Dedifferentiated amniotic fluid mesenchymal stem cell (primary cell): Measurements from ENCODE around the gene ITPK1.

Experiments used
- DNase-seq: peaks from one replicate; pipeline ENCODE4 v3.0.0-alpha.2; 2016; ENCODE audit errors: extremely low spot score

Gene ITPK1

DNA sequence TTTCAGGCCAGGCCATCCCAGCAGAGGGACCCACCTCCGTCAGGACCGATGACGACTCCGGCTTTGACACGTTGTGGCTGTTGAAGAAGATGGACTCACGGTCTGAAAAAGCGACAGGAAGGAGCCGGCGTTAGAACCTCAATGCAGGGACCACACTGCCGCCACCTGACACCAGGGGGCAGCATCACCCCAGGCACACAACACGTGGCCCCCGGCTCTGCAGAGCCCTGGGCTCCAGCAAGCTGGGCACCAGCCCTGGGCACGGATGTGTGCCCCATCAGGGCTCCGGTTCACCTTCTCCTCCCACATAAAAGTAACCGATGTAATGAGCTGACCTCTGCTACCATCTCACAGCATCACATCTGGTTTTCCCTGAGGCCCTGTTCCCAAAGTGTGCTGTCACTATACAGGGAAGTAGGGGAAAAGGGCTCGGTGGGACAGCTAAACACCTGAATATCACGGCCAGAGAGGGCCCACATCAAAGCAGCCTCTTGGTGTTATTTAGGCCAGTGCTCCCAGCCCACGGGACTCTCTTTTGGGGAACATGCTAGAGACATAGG, 163.7 kb downstream of the ITPK1 start:
- peak; percentile 42 for DNase-seq

DNA sequence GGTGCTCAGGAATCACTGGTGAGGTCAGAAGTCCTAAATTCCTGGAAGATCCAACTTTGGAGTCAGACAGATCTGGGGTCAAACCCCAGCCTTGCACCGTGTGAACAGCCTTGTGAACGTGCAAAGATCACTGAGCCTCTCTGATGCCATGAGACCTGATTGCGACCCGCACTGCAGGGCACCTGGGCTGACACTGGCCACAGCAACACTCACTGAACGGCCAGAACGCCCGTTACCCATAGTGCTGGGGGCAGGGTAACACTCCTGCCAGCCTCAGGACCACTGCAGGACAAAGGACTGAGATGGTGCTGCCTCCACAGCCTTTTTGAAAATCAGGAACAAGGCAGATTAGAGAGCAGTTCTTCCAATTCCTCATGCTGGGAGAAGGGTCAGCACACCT, 164.5 kb downstream of the ITPK1 start:
- DNase-seq, result no peak

DNA sequence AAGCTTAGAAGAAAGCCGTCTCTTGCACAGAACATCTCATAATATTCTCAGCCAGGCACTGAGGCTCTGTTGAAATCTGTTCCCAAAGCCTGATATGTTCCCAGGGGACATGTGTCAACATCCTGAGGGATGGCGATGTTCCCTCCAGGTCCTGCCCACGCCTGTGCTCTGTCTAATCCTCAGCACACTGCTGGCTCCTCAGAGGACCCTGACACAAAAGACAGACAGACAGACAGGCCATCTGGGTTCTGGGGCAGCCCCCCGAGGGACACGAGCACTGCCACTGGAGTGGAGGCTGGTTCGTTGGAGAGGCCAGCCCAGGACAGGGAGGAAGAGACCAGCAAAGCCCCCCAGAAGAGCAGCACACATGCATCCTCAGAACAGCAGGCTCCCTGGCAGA, 165.0 kb downstream of the ITPK1 start:
- DNase-seq, result no peak

DNA sequence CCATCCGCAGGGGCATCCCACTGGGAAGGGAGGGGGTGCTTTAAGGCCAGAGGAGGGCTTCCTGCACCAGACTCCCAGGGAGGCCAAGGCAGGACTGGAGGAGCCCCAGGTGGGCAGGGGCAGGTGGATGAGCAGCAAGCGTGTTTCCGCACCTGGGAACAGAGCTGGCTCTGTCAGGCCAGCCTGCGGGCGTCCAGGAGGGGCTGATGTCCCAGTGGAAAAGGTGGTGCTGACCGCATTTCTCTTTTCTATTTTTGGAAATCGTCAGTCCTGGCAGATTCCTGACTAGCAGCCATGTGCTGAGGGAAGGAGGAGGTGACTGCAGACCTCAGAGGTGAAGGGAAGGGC, 165.6 kb downstream of the ITPK1 start:
- no peak for DNase-seq

DNA sequence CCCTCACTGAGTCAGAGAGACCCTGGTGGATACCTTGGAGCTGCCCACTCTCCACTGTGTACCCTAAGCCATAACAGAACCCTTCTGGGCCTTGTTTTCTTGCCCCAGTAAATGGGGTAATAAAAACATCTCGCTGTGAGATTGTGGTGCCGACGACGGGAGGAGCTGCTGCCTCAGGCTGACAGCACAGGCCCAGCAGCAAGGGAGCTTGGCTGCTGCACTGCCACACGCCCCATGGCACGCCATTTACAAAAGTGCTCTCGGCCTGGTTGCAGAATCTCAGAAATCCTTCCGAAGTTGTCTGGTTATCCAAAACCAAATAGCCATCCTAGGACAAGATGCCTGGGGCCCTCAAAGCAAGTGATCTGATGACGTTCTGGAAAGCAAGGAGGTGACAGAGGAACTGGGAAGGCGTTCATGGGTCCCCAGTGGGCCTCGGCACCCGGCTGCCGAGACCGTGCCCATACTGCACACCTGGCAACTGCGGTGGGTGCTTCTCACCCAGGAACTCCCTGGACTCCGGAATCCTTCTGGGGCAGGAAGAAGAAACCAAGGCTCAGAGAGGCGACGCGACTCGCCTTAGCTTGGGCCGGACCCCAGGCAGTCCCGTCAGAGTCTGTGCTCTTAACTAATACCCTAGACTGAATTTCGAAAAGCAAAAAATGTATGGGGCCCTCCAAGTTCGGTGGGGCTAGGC, 166.1 kb downstream of the ITPK1 start:
- no peak for DNase-seq

DNA sequence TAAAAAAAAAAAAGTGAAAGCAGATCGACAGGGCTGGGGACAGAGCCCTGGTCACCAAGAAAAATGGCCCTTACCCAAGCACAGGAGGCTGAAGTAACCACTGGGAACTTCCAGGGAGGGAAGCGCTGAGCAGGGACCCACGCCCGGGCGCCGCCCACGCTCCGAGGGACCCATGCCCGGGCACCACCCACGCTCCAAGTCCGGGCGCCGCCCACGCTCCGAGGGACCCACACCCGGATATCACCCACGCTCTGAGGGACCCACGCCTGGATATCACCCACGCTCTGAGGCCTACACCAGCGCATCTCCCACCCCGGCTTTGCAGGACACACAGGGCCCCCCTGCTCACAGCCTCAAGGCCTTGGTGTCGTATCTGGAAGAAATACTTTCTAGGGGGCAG, 167.1 kb downstream of the ITPK1 start:
- DNase-seq, result no peak

DNA sequence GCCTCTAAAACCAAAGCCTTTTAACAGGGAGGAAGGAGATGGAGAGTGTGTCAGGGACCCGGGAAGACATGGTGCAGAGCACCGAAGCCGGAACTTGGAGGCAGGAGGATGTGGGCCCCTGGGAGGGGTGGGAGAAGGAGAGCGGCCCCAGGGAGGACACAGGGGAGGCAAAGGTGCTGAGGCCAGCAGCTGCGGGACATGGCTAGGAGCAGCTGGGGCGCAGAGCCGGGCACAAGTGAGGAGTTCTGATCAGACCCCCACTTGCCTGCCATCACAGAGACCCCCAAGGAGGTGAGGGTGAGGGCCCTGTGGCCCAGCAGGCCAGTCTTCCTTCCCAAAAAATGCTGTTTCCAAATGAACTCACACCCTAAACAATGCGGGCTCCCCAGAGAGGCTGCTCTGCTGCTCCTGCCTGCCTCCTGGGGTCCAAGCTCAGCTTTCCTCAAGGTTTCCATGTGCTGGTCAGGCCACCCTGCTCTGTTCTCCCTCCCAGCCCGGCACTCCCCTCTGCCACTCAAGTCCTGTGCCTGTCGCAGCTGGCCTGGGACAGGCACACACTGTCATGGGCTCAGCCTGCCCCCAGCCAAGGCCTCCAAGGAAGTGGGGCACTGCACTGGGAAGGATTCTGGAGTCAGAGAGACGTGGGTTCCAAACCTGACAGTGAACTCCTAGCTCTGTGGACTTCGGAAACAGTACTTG, 168.7 kb downstream of the ITPK1 start:
- DNase-seq, result no peak

DNA sequence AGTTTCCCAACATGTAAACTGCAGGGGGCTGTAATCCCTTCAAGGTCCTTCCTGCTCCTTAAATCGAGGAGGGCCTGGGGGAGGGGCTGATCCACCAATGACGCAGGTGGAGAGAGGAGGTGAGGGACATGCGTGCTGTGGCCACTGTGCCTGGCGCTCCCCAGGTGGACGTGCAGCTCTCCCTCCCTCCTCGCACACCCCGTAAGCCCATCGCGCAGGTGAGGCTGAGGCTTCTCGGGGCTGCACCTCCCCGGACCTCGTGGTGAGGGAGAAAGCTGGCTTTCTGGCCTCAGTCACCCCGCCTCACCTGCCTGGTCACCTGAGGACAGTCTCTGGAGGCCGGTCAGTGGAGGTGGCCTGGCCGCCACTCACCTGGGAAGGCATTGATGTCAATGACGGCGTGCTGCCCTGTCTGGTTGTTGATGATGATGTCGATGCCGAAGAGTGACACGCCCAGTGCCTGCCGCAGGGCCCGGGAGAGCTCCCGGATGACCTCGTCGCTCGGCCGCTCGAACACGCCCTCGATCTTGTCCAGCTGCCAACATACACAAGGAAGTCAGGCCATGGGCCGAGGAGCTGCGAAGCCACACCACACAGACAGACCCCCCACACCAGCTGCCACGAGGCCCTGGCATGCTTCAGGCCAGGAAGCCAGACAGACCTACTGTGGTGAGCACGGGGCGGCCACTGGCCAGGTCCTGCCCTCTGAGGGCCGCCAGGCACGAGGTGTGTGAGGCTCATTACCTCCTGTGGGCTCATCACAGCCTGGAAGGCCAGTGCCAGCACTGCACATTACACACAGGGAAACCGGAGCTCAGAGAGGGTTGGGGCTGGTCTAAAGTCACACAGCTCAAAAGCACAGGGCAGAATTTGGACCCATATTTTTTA, 169.5 kb downstream of the ITPK1 start:
- DNase-seq, result no peak

DNA sequence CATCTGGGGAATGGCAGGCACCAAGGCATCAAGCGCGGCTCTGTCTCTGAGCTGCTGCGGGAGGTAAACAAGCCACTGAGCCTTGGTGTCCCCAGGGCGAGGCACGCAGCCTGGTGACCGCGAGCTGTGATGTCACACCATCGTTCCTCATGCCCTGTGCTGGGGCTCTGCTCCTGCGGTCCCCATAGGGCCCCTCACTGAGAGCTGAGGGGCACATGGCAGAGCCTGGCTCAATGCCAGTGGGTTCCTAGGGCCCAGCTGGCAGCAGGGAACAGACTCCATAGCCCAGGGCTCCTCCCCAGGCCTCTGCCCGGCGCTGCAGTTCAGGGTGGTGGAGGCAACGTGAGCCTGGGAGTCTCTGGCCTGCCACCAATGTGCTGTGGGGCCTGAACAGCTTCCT, 170.2 kb downstream of the ITPK1 start:
- no peak for DNase-seq

DNA sequence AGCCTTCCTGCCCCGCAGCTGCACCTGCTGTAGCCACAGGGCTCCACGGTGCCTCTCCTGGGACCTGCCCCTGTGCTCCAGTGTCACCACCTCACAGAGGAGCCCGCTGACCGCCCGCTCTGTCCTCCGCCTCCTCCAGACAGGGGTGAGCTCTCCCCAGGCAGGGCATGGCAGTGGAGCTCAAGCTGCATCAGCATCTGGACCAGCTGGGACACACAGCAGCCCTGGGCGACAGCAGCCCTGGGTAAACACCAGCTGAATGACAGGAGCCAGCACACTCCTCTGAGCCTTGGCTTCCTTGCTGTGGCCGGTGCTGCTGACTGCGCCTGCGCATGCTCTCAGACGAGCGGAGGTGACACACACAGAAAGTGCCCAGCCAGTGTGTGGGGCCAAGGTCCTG, 170.7 kb downstream of the ITPK1 start:
- no peak for DNase-seq

DNA sequence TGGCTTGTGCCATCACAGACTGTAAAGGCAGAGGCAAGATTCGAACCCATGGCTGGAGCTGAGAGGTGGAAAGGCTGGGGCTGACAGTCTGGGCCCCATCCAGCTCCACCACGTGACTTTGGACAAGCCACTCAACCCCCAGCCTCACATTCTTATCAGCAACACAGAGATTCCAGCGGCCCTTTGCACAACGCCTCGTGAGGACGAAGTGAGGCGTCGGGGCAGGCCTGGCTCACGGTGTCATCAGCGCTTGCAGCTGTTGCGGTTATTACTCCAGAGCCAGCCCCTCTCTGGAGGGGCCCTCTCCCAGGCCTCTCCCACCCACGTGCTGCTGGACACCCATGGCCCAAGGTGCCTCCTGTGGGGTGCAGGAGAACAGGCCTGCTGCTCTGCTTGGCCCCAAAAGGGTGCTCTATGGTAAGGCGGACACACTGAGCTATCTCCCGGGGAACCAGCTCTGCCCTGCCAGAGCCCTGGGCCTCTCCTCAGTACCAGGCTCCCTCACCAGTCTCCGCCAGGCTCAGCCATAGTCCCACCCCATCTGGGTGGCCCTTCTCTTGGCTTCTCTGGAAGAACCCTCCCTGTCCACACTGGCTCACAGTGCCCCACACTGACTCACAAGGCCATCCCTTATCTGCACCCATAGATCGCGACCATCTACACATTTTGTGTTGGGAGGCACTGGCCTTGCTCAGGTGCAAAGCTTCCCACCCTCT, 171.7 kb downstream of the ITPK1 start:
- no peak for DNase-seq

DNA sequence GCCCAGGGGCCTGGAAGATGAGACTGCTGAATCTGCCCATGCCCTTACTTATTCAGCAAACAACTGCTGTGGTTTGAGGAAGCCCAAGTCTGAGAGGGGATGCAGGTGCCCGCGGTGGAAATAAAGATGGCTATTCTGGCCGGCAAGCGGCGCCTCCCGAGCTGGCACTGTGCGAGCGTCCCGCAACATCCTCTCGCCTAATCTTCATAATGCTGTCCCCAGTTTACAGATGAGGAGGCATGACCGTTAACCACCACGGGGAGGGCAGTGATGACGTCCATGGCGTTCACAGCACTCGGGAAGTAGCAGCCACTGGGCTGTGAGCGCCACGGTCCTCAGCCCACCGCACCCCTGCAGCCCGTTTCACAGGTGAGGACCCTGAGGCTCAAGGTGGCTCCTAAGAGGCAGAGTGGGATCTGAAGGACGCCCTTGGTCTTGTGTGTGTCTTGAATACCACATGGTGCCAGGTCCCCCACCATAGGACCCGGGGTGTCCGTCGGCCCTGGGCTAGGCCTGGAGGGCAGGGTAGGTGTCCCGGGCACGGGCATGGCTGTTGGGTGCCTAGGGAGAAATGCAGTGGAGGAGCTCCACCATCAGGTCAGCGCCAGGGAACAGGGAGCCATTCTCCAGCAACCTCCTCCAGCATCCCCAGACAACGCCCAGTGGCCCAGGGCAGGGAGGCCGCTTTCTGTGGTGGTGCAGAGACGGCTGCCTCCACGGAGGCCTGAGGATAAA, 172.6 kb downstream of the ITPK1 start:
- DNase-seq, result no peak

DNA sequence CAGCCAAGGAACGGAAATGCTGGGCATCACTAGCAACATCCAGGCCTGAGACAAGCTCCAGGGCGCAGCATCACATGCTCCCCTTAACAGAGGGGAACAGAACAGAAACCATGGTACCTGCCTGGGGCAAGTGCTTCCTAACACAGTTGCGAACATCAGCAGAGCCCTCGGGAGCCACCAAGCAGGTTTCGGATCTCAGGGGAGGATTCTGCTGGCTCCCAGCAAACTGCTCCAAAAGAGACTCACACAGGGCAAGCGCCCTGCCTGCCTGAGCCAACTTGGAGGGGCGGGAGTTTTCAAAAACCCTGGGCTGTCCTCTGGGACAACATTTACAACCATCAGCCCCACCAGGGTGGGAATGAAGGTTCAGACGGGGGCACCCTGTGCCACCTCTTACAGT, 173.1 kb downstream of the ITPK1 start:
- DNase-seq, result no peak

DNA sequence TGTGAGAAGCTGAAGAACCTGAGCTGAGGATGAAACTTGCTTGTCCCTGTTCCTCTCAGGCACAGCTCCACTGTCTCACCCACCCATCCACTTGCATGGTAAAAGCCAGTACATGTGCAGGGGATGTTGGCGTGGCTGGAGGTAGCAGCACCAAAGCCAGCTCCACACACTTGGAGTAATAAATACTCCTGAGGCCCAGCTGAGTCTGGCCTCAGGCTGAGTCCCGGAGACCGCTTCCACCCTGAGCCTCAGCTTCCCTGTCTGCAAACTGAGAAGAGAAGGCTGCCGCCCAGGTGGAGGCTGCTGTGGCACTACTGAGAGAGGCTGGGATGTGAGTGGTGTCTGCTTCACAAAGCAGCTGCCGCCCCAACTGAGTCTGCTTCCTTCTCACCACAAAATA, 173.6 kb downstream of the ITPK1 start:
- DNase-seq, result no peak

DNA sequence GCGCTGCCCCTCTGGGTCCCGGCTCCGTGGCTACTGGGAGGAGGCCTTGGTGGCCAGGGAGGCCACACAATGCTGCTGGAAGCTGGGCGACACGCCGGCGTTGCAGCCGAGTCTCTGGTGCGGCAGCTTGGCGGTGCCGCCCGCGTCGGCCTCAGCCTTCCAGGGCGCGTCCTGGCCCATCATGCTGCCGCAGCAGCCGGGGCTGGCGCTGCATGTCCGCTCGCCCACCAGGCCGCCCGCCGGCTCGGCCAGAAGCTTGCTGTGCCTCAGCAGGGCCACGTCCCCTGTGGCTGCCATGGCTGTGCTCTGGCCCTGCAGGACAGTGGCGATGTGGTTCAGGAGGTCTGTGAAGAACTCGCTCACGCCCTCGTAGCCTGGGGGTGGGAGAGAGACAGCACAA, 174.2 kb downstream of the ITPK1 start:
- no peak for DNase-seq

DNA sequence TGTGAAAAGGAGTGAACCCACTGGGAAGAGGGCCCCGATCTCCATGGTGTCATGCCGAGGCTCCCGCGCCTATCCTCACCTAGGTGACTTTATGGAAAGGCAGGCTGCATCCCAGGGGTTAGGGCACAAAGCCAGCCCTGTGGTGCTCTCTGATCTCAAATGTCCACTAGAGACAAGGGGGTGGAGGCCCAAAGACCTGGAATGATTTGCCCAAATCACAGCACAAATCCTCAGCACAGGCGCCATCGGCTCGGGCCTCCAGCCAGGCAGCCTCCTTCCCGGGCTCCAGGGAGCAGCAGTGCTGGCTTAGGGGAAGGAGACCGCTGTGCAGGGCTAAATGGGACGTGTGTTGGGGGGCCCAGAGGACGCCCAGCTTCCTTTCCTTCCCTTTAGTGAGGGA, 175.2 kb downstream of the ITPK1 start:
- DNase-seq, result no peak

DNA sequence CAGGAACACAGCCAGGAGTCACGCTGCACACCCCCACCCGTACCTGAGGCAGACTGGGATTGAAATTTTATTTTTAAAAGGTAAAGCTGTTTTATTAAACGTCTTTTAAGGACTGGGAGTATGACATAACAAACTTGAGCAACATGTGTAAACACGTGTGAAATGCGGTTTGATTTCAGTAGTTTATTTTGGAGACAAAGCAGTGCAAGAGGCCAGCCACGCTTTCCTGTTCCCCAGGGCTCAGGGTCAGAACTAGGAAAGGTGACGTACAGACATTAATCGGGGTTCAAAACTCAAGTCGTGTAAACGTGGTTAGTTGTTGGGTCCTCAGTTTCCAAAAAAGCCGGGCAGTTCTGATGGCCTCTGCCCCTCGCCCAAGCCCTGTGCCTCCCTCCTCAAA, 176.0 kb downstream of the ITPK1 start:
- no peak for DNase-seq

DNA sequence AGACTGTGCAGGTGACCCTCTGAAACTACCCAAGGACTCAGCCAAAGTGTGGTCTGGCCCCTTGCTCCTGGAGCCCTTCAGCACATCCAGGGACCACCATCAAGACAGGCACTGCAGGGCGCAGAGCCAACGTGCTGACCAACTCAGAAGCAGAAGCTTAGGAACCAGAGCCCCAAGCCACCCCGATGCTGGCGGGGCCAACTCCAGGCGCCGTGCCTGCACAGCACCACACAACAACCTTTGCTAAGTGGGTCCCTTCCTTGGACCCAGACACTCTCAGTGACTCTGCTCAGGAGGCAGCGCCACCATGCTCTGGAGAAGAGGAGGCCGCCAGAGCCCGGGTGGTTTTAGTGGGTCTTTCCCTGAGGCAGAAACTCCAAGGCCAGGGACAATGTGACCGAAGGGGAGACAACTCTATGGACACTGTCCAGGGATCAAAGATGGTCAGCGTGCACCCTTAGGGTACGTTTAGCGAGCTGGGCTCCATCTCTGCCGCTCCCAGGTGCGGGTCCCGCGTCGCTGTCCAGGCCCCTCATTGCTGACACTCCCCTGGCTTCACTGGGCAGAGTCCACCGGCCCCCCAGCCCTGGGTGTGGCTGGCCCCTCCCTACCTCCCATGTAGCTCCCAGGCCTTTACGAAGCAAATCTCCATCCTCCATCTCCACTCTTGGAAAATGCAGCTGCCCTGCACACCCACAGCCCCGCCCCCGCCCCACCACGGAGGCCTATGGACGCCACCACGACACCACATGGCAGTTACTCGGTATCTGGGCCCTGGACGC, 176.6 kb downstream of the ITPK1 start:
- DNase-seq, result no peak

DNA sequence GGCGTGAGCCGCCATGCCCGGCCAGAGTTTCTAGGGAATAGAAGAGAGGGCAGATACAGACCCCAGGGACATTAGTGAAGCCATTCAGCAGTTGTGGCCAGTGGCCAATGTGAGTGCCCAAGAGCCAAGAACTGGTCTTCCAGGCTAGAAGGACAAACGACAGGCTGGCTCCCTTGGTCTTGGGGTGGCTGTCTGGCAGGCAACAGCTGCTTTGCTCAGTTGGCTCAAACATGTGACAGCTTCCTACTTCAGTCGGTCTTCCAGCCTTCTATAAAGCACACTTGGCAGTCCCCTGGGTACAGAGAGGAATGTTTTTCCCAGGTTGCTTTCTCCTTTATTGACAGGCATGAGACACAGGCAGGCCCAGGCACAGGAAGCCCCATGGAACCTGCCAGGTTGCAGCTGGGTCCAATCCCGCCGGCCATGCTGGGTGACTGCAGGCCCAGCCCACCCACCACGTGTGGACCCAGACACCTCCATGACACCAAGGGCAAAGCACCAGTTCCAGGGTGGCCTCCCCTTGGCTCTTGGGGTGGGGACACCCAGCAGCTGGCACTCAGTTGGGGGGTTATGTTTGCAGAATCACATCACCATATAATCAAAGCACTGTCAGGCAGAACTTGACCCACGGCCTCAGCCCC, 177.4 kb downstream of the ITPK1 start:
- no peak for DNase-seq
